Stimulated activated CD8-positive, alpha-beta memory T cell treated with anti-CD3 and anti-CD28 coated beads, Interleukin-7, amount 100 ng/mL, for 1 hour (primary cell): ENCODE results near the gene FUT8.
"Not testable (repeated sequence)": the region's sequence is repeated elsewhere in the genome, so short reads cannot be mapped to it uniquely, and the experiment has no call there.

Source experiments
- DNase-seq, 2 donors: peaks; one replicate each; pipeline ENCODE4 v3.0.0-alpha.2; 2020; ENCODE audit warnings: low read depth in 2 of 2

Gene FUT8

DNA sequence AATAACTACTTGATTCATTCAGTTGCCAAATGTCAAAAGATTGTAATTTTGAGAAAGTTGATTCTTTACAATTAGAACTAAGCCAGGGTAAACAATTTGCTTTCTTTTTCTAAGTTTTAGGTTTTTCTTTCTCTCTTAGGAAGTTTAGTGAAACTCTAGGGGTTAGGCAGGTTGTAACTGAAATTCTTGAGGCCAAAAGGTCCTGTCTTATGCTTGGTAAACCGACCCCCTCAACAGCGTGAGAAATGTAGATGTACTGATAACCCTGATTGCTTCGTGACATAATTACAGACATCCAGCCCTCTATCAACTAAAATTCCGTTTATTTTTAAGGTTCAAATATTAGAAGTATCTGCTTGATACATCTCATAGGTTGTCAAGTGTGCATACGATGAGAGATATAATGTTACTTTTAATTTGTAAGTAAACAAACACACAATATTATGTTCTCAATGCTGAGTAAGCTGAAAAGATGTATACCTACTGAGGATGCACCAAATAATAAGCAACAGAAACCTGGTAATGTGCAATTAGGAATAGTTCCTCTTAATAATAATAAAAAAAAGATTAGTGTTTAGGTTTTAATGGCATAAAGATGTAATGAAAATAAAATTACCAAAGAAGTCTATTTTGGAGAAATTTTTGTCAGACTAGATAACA, 7.2 kb downstream of the FUT8 start:
- DNase-seq = no peak

GRCh38 chr14:65421201-65421981, 8.9 kb downstream of the FUT8 start:
- DNase-seq = no peak

DNA sequence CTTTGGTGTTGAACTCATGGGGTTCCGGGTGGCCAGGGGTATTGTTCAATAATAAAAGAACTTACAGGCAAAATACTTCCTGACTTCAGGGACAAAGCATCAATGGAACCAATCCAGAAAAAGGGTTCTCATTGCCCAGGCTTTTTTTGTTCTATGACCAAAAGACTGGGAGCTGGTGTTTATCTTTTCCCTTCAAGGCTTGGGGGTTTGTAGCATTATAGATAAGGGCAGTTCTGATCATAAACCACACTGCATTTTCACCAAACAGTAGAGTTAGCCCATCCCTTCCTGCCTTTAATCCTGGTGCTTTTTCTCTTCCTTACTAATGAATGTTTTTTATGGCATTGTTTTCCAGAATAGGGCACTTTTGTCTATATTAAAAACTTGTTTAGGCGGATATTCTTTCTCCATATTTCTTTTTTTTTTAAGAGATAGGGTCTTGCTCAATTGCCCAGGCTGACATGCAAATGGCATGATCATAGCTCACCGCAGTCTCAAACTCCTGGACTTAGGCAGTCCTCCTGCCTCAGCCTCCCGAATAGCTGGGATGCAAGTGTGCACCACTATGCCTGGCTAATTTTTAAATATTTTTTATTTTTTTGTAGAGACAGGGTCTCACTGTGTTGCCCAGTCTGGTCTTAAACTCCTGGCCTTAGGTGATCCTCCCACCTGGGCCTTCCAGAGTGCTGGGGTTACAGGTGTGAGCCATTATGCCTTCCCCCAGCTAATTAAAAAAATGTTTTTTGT, 9.7 kb downstream of the FUT8 start:
- no peak for DNase-seq

- no peak for DNase-seq
Measured at GRCh38 chr14:65423982-65424381, 11.5 kb downstream of the FUT8 start.

GRCh38 chr14:65424531-65424930, 12.0 kb downstream of the FUT8 start:
- no peak for DNase-seq

GRCh38 chr14:65425885-65426284, 13.4 kb downstream of the FUT8 start:
- DNase-seq = no peak

GRCh38 chr14:65426902-65427301, 14.4 kb downstream of the FUT8 start:
- DNase-seq = not testable (repeated sequence)

DNA sequence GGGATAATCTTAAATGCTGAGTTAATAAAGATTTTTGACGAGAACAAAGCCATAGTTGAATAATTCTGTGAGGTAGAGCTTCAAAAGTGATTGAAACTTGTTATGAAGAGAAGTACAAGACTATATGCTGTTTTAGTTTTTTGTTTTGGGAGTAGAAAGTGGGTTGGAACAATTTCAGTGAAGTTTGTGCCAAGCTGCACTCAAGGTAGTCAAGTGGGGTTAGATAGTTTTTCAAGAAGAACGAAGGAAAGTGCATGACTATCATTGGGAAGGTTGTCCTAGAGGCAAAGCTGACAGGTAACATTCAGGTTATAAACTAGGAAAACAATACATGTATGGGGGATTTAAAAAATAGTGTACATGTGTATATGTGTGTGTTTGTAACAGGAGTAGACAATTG, 16.2 kb downstream of the FUT8 start:
- DNase-seq = no peak

DNA sequence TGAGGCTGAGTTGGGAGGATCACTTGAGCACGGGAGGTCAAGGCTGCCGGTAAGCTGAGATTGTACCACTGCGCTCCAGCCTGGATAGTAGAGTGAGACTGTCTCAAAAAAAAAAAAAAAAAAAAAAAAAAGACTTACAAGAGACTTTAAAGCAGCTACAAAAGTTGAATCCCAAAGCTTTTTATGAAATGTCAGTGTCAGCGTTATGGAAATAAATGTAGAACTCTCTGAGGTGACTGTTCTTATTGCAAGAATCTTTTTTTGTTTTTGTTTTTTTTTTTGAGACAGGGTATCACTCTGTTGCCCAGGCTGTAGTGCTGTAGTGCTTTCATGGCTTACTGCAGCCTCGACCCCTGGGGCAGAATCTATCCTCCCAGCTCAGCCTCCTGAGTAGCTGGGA, 17.2 kb downstream of the FUT8 start:
- DNase-seq = no peak

GRCh38 chr14:65431245-65431644, 18.7 kb downstream of the FUT8 start:
- DNase-seq = no peak

DNA sequence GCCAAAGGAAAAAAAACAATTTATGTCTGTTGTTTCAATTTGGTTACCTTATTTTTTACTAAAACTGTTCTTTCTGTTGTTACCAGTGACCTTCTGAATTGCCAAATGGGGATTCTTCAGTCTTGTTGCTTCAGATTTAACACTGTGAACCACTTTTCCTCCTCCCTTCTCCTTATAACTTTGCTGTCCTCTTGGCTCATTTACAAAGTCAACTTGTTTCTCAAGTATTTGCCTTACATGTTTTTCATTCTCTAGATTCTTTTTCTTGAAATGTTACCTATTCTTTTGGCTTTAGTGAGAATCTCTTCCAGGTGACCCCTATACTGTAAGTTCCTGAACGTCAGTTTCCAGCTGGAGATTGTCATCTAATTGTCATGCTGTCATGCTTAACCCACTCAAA, 19.4 kb downstream of the FUT8 start:
- no peak for DNase-seq

DNA sequence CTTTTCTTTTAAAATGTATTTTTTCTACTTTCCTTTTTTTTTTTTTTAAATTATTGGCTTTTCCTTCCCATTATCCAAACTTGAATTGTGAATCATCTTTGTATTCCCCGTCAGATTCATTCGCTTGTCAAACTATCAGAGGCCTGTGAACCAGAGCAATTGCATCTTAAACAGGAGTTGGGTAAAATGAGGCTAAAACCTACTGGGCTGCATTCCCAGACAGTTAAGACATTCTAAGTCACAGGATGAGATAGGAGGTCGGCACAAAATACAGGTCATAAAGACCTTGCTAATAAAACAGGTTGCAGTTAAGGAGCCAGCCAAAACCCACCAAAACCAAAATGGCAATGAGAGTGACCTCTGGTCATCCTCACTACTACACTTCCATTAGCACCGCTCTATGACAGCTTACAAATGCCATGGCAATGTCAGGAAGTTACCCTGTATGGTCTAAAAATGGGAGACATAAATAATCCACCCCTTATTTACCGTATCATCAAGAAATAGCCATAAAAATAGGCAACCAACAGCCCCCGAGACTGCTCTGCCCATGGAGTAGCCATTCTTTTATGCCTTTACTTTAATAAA, 19.9 kb downstream of the FUT8 start:
- DNase-seq = no peak

DNA sequence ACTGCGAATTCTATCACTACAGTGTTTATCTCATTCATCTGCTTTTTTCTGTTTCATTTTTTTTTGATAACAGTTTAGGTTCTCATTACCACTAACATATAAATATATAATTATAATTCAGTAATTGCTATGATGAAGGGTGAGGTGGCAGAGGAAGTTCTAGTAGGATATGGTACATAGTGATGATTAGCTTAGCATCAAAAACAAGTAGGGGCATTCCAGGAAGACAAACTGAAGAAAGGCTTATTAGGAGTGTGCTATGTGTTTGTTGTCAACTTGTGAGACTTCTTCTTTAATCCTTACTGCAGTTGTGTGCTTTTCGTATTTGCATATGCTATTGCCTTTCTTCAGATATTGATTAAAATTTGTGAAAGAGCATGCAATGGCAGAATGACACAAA, 20.6 kb downstream of the FUT8 start:
- no peak for DNase-seq

DNA sequence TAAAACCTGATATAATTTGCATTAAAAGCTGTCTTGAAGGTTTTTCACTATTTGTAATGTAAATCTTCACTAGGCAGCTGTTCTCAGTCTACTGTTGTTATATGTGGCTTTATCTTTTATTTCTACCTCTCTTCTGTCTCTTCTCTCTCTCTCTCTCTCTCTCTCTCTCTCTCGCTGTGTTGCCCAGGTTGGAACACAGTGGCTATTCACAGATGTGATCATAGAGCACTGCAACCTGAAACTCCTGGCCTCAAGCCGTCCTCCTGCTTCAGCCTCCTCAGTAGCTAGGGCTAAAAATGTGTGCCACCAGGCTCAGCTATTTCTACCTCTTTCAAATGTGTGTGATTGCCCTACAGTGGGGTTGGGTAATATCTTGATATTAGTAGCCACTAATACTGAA, 21.1 kb downstream of the FUT8 start:
- no peak for DNase-seq

- DNase-seq = no peak
Measured at GRCh38 chr14:65434216-65434850, 21.8 kb downstream of the FUT8 start.

GRCh38 chr14:65438266-65438933, 25.9 kb downstream of the FUT8 start:
- DNase-seq = no peak

- DNase-seq = no peak
Measured at GRCh38 chr14:65439117-65439516, 26.6 kb downstream of the FUT8 start.

DNA sequence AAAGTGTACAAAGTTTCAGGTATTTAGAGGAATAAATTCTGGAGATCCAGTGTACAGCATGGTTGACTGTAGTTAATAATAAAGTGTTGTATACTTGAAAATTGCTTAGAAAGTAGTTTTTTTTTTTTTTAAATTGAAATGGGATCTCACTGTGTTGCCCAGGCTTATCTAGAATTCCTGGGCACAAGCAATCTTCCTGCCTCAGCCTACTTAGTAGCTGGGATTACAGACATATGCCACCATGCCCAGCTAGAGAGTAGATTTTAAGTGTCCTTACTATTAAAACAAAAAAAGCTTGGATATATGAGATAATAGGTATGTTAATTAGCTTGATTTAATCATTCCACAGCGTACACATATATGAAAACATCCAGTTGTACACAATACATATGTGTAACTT, 27.7 kb downstream of the FUT8 start:
- no peak for DNase-seq

GRCh38 chr14:65444230-65444629, 31.7 kb downstream of the FUT8 start:
- DNase-seq = no peak

- no peak for DNase-seq
Measured at GRCh38 chr14:65446159-65446558, 33.6 kb downstream of the FUT8 start.

DNA sequence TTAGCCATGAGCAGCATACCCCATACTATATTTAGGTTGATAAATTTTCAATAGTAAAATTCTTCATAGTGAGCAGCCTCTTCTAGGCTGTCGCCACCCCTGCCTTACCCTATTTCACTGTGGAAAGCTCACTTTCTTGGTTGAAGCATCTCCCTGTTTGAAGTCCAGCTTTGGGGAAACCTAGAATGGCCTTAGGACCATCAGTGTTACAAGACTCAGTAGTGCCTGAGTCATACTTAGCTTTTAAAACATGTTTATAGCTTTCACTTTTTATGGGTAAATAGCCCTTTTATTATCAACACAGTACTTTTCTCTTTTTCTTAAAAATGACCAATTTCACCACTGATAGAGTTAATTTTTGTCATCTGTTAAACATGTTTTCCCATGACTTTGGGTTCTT, 37.1 kb downstream of the FUT8 start:
- no peak for DNase-seq
